ENCODE measurements around the gene CD300LG. TPM values are rescaled to one million over a fixed set of nuclear protein-coding genes. Genes with fewer than 3 reads are reported as not detected.

The CD300LG gene
- polyA plus RNA-seq, 3 donors = not detected

DNA sequence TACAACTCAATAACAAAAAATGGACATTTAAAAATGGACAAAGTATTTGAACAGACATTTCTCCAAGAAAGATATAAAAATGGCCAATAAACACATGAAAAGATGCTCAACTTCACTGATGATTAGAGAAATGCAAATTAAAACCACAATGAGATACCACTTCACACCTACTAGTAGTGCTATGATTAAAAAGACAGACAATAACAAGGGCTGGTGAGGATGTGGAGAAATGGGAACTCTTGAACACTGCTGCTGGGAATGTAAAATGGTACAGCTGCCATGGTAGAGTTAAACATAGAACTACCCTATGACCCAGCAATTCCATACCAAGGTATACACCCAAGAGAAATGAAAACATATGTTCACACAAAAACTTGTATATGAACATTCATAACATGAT, 41.9 kb upstream of the CD300LG start:
- Histone ChIP-seq H3K4me3 (replicated peaks in 1 of 3; ENCODE audit: low read depth in 2 of 3, low read length in 3 of 3) (no peak overlapping the region), H3K9ac (ENCODE audit: insufficient read depth, low read length, poor library complexity, severe bottlenecking) (no peak overlapping the region), H3K9me3 (replicated peaks in 1 of 2; ENCODE audit: control insufficient read depth in 1 of 2, insufficient read depth in 1 of 2, low read length in 2 of 2) (no peaks in the 10 kb centered on the region), H3K4me1 (ENCODE audit: control insufficient read depth in 1 of 2, insufficient read depth in 2 of 2, low read length in 2 of 2) (no peaks in the 10 kb centered on the region), H3K79me2 (ENCODE audit: insufficient read depth, low read length) (no peaks in the 10 kb centered on the region), H3K27me3 (ENCODE audit: control insufficient read depth in 2 of 2, insufficient read depth in 2 of 2, low read length in 2 of 2) (no peaks in the 10 kb centered on the region), H3K36me3 (replicated peaks in 1 of 2; ENCODE audit: control insufficient read depth in 1 of 2, insufficient read depth in 2 of 2, low read length in 2 of 2) (no peaks in the 10 kb centered on the region), H4K20me1 (ENCODE audit: insufficient read depth, low read length) (no peaks in the 10 kb centered on the region), H2AFZ (ENCODE audit: insufficient read depth, low read depth, low read length, poor library complexity, severe bottlenecking) (no peak overlapping the region), H3K27ac (ENCODE audit: low read depth in 1 of 2, low read length in 2 of 2) (no peak overlapping the region), H3K4me2 (replicated peaks; ENCODE audit: extremely low read depth, low read length, poor library complexity, severe bottlenecking) (no peak overlapping the region)
- H3K9me3 Mint-ChIP-seq = peaks cover 0 to 4% (median 0%) of the 10 kb centered on the region in 7 donors
- intact Hi-C loops (cut with micrococcal nuclease) = no loop called here
- H3K4me1 Mint-ChIP-seq = peaks cover 3% of the 10 kb centered on the region
- H3K27me3 Mint-ChIP-seq (ENCODE audit: low read depth in 3 of 3) = peaks cover 0 to 1% (median 0%) of the 10 kb centered on the region in 3 donors
- TF ChIP-seq CTCF (IDR thresholded peaks at IDR 0.05) = no peak
- no peak for DNase-seq
- H3K36me3 Mint-ChIP-seq = peaks cover 5 to 7% of the 10 kb centered on the region in 2 donors
- H3K4me3 Mint-ChIP-seq = no peak overlapping the region
- H3K27ac Mint-ChIP-seq = no peak overlapping the region

DNA sequence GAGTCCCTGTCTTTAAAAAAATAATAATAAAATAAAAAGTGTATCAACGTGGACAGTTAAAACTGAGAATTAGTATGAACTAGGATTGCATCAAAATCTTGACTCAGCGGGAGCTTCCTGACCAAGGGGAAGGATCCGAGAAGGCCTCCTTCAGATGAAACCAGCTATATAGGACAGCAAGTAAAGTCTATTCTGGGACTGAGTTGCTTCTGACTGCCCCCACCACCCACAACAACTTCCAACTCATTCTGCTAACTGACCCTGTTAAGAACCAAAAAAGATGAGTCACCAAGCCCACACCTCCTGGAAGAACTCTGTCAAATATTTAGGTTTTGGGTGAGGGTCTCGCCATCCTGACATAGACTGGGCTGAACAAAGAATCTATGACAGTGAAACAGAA, 38.9 kb upstream of the CD300LG start:
- Mint-ChIP-seq H3K36me3 (peaks cover 5% of the 10 kb centered on the region in 2 donors), H3K4me3 (no peak overlapping the region), H3K9me3 (peaks cover 0 to 4% (median 0%) of the 10 kb centered on the region in 7 donors), H3K27me3 (ENCODE audit: low read depth in 3 of 3) (peaks cover 0 to 3% (median 1%) of the 10 kb centered on the region in 3 donors), H3K4me1 (peaks cover 3% of the 10 kb centered on the region), H3K27ac (peak overlapping the region in 1 of 7 donors; percentile 6)
- no peak for DNase-seq
- H3K27ac ChIP-seq (ENCODE audit: low read depth in 1 of 2, low read length in 2 of 2) = no peak overlapping the region
- no CpG with 5 or more reads among the region's 4 CpGs for WGBS (ENCODE audit: insufficient coverage)
- no peak overlapping the region for H3K4me2 ChIP-seq (replicated peaks; ENCODE audit: extremely low read depth, low read length, poor library complexity, severe bottlenecking)
- H4K20me1 ChIP-seq (ENCODE audit: insufficient read depth, low read length) = no peaks in the 10 kb centered on the region
- no peaks in the 10 kb centered on the region for H3K27me3 ChIP-seq (ENCODE audit: control insufficient read depth in 2 of 2, insufficient read depth in 2 of 2, low read length in 2 of 2)
- no peak overlapping the region for H2AFZ ChIP-seq (ENCODE audit: insufficient read depth, low read depth, low read length, poor library complexity, severe bottlenecking)
- H3K9me3 ChIP-seq (replicated peaks in 1 of 2; ENCODE audit: control insufficient read depth in 1 of 2, insufficient read depth in 1 of 2, low read length in 2 of 2) = no peaks in the 10 kb centered on the region
- H3K79me2 ChIP-seq (ENCODE audit: insufficient read depth, low read length) = no peaks in the 10 kb centered on the region
- intact Hi-C loops (cut with micrococcal nuclease) = no loop called here
- no peak overlapping the region for H3K9ac ChIP-seq (ENCODE audit: insufficient read depth, low read length, poor library complexity, severe bottlenecking)
- H3K4me3 ChIP-seq (replicated peaks in 1 of 3; ENCODE audit: low read depth in 2 of 3, low read length in 3 of 3) = no peak overlapping the region
- H3K36me3 ChIP-seq (replicated peaks in 1 of 2; ENCODE audit: control insufficient read depth in 1 of 2, insufficient read depth in 2 of 2, low read length in 2 of 2) = no peaks in the 10 kb centered on the region
- H3K4me1 ChIP-seq (ENCODE audit: control insufficient read depth in 1 of 2, insufficient read depth in 2 of 2, low read length in 2 of 2) = no peaks in the 10 kb centered on the region
- TF ChIP-seq CTCF (IDR thresholded peaks at IDR 0.05) = no peak
